MM.1S (cell line): Measurements from ENCODE around the gene TXN.
"Not testable (repeated sequence)": the region's sequence is repeated elsewhere in the genome, so short reads cannot be mapped to it uniquely, and the experiment has no call there.

Experiments
- DNase-seq: peaks from one replicate; pipeline ENCODE4 v3.0.0-alpha.2; 2015
- H2AFZ ChIP-seq: fragments of 300-600 bp; sonication (generic); 2 replicates; pipeline ENCODE4 v1.6.0; 2016; ENCODE audit warnings: antibody characterized with exemption, low read length
- H3F3A ChIP-seq: fragments of 300-600 bp; sonication (generic); 2 replicates; pipeline ENCODE4 v1.6.1; 2016; ENCODE audit warnings: mild to moderate bottlenecking, antibody characterized with exemption, low read length, moderate library complexity, mixed read lengths; ENCODE audit not compliant: insufficient read depth
- H3K27ac ChIP-seq: fragments of 300-600 bp; sonication (generic); 2 replicates; pipeline ENCODE4 v1.5.1; 2016; ENCODE audit warnings: mild to moderate bottlenecking, low read length
- H3K27me3 ChIP-seq: fragments of 300-600 bp; sonication (generic); replicated peaks from 2 replicates; pipeline ENCODE4 v1.6.0; 2016; ENCODE audit warnings: low read length; ENCODE audit not compliant: insufficient read depth
- H3K36me3 ChIP-seq: fragments of 300-600 bp; sonication (generic); replicated peaks from 2 replicates; pipeline ENCODE4 v1.6.1; 2016; ENCODE audit warnings: mild to moderate bottlenecking, low read length, mixed read lengths; ENCODE audit not compliant: insufficient read depth
- H3K4me1 ChIP-seq: fragments of 300-600 bp; sonication (generic); 2 replicates; pipeline ENCODE4 v1.6.1; 2016; ENCODE audit warnings: low read length, mixed read lengths
- H3K4me2 ChIP-seq: fragments of 300-600 bp; sonication (generic); 2 replicates; pipeline ENCODE4 v1.6.0; 2016; ENCODE audit warnings: low read depth, low read length
- H3K4me3 ChIP-seq: fragments of 300-600 bp; sonication (generic); 2 replicates; pipeline ENCODE4 v1.5.1; 2016; ENCODE audit warnings: low read length, mixed read lengths
- H3K79me2 ChIP-seq: fragments of 300-600 bp; sonication (generic); 2 replicates; pipeline ENCODE4 v1.6.1; 2016; ENCODE audit warnings: mixed run types, low read length, mixed read lengths
- H3K9ac ChIP-seq: fragments of 300-600 bp; sonication (generic); 2 replicates; pipeline ENCODE4 v1.6.1; 2016; ENCODE audit warnings: low read length, mixed read lengths
- H3K9me2 ChIP-seq: fragments of 300-600 bp; sonication (generic); replicated peaks from 2 replicates; pipeline ENCODE4 v1.6.1; 2016; ENCODE audit warnings: mild to moderate bottlenecking, low read length, mixed read lengths; ENCODE audit not compliant: insufficient read depth
- H3K9me3 ChIP-seq: fragments of 300-600 bp; sonication (generic); replicated peaks from 2 replicates; pipeline ENCODE4 v1.6.1; 2016; ENCODE audit warnings: mild to moderate bottlenecking, low read length, mixed read lengths; ENCODE audit not compliant: insufficient read depth
- H4K20me1 ChIP-seq: fragments of 300-600 bp; sonication (generic); 2 replicates; pipeline ENCODE4 v1.6.1; 2016; ENCODE audit warnings: mild to moderate bottlenecking, low read length, moderate library complexity, mixed read lengths; ENCODE audit not compliant: insufficient read depth
- CTCF ChIP-seq: fragments of 300-600 bp; sonication (generic); IDR thresholded peaks from 2 replicates; pipeline ENCODE4 v1.5.1; 2016; ENCODE audit warnings: antibody characterized with exemption, low read length, mixed read lengths
- EZH2 ChIP-seq: fragments of 300-600 bp; sonication (generic); optimal IDR thresholded peaks from 2 replicates; pipeline ENCODE3; 2017; ENCODE audit warnings: low read depth, mild to moderate bottlenecking, antibody characterized with exemption, low read length, mixed read lengths
- EZH2phosphoT487 ChIP-seq: fragments of 300-600 bp; sonication (generic); IDR thresholded peaks from 2 replicates; pipeline ENCODE4 v1.6.1; 2018; ENCODE audit warnings: antibody characterized with exemption, low read length

Gene TXN

DNA sequence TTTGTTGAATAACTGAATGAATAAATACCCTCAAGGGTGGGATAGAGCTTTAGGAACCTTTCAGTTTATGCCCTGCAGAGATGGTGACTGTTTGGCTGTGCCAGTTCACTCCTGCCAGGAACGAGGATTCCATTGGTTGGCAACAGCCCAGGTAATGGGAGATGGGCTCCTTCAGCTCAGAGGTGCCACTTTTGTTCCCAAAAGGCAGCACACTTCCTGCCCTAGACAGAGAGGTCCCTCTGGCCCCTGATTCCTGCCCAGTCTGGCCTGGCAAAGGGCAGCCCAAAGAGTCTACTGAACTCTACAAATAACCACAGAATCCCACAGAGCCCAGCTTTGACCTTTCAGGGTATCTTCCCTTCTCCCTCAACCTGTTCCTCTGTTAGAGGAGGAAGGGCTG is 49.9 kb downstream of the TXN start:
- Histone ChIP-seq H3K79me2 (no peaks in the 10 kb centered on the region), H3K4me1 (no peaks in the 10 kb centered on the region), H4K20me1 (no peaks in the 10 kb centered on the region), H3K36me3 (no peaks in the 10 kb centered on the region), H3K4me2 (no peak overlapping the region), H3F3A (no peaks in the 10 kb centered on the region), H3K9me3 (no peaks in the 10 kb centered on the region), H3K9me2 (no peaks in the 10 kb centered on the region), H2AFZ (no peak overlapping the region), H3K27me3 (no peaks in the 10 kb centered on the region), H3K27ac (no peak overlapping the region), H3K4me3 (no peak overlapping the region), H3K9ac (no peak overlapping the region)
- TF ChIP-seq EZH2 (no peak), EZH2phosphoT487 (no peak), CTCF (no peak)
- DNase-seq: no peak

DNA sequence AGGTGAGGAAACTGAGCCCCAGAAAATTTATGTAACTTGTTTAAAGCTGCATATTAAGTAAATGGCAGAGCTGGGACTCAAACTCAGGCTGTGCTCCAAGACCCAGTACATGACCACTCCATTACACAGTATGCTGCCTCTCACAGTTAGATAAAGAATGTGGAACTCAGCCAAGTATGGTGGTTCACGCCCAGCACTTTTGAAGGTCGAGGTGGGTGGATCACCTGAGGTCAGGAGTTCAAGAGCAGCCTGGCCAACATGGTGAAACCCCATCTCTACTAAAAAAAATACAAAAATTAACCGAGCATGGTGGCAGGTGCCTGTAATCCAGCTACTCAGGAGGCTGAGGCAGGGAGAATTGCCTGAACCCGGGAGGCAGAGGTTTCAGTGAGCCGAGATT is 50.7 kb downstream of the TXN start:
- not testable (repeated sequence) for DNase-seq, H2AFZ ChIP-seq, H3K27ac ChIP-seq, H3K4me1 ChIP-seq, H3K9me3 ChIP-seq, H3K27me3 ChIP-seq, H3K9ac ChIP-seq, H3K36me3 ChIP-seq, H3K4me2 ChIP-seq, H3F3A ChIP-seq, H4K20me1 ChIP-seq, H3K9me2 ChIP-seq, H3K79me2 ChIP-seq, H3K4me3 ChIP-seq

- DNase-seq: no peak
- Histone ChIP-seq H4K20me1 (no peaks in the 10 kb centered on the region), H3K27ac (no peak overlapping the region), H3K4me1 (no peaks in the 10 kb centered on the region), H3K79me2 (no peaks in the 10 kb centered on the region), H2AFZ (no peak overlapping the region), H3K9me3 (no peaks in the 10 kb centered on the region), H3F3A (no peaks in the 10 kb centered on the region), H3K4me2 (no peak overlapping the region), H3K9me2 (no peaks in the 10 kb centered on the region), H3K27me3 (no peaks in the 10 kb centered on the region), H3K36me3 (no peaks in the 10 kb centered on the region), H3K4me3 (no peak overlapping the region), H3K9ac (no peak overlapping the region)
- TF ChIP-seq EZH2: no peak
- no peak for TF ChIP-seq EZH2phosphoT487
- TF ChIP-seq CTCF: no peak
Measured at GRCh38 chr9:110202232-110202631, 54.1 kb downstream of the TXN start.

DNA sequence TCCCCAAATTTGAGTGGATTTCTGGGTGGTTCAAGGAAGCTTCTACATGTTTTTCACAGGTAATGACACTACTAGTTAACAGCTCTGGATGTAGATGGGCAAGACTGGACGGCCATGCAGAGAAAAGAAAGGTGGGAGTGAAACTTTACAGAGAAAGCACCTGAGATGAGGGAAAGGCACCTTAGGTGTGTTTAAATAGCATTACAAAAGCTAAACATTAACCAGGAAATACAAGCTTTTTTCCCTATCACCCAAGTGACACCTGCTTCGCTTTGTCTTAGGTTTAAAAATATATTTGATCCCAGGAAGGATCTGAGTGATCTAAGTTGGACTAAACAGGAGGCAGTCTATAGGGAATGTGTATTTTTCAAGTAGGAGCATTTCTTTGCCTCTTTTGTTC is 56.7 kb downstream of the TXN start:
- Histone ChIP-seq H3K4me2 (no peak overlapping the region), H3K79me2 (no peaks in the 10 kb centered on the region), H3K9me3 (no peaks in the 10 kb centered on the region), H3K9ac (no peak overlapping the region), H3K9me2 (no peaks in the 10 kb centered on the region), H3K27ac (no peak overlapping the region), H3F3A (no peaks in the 10 kb centered on the region), H3K27me3 (no peaks in the 10 kb centered on the region), H3K36me3 (no peaks in the 10 kb centered on the region), H4K20me1 (no peaks in the 10 kb centered on the region), H3K4me1 (no peaks in the 10 kb centered on the region), H3K4me3 (no peak overlapping the region), H2AFZ (no peak overlapping the region)
- no peak for DNase-seq
- TF ChIP-seq EZH2 (no peak), EZH2phosphoT487 (no peak), CTCF (no peak)
